Activated naive CD4-positive, alpha-beta T cell (primary cell): ENCODE results near the gene FAM186B.

ENCODE experiments used
- DNase-seq, 4 experiments: peaks; one replicate each; lab custom pipeline; 2025; lab: John Stamatoyannopoulos, UW

The FAM186B gene

GRCh38 chr12:49609059-49609874 is 3.8 kb upstream of the FAM186B start:
- no peak for DNase-seq

GRCh38 chr12:49604856-49605255 is 583 bp downstream of the FAM186B start:
- DNase-seq = no peak

- no peak for DNase-seq
Observed at GRCh38 chr12:49603721-49604120, 1.7 kb downstream of the FAM186B start.

- DNase-seq = no peak
Observed at GRCh38 chr12:49599961-49600360, 5.5 kb downstream of the FAM186B start.

GRCh38 chr12:49598527-49598926 is 6.9 kb downstream of the FAM186B start:
- DNase-seq = no peak

GRCh38 chr12:49588721-49589516 is 16.5 kb downstream of the FAM186B start:
- no peak for DNase-seq

GRCh38 chr12:49588281-49588680 is 17.2 kb downstream of the FAM186B start:
- DNase-seq = no peak

GRCh38 chr12:49587174-49587908 is 18.1 kb downstream of the FAM186B start:
- DNase-seq = no peak

GRCh38 chr12:49585477-49586459 is 19.7 kb downstream of the FAM186B start:
- no peak for DNase-seq

GRCh38 chr12:49584591-49584990 is 20.8 kb downstream of the FAM186B start:
- DNase-seq = no peak

- no peak for DNase-seq
Observed at GRCh38 chr12:49583366-49584094, 21.9 kb downstream of the FAM186B start.

- DNase-seq = no peak
Observed at GRCh38 chr12:49582850-49583249, 22.6 kb downstream of the FAM186B start.

- no peak for DNase-seq
Observed at GRCh38 chr12:49582201-49582600, 23.2 kb downstream of the FAM186B start.

- DNase-seq = peak in 2 of 4 experiments; percentile 13 to 47
Observed at GRCh38 chr12:49580572-49581535, 24.6 kb downstream of the FAM186B start.

GRCh38 chr12:49578471-49579112 is 26.8 kb downstream of the FAM186B start:
- no peak for DNase-seq

GRCh38 chr12:49577589-49578315 is 27.7 kb downstream of the FAM186B start:
- DNase-seq = no peak

- DNase-seq = no peak
Observed at GRCh38 chr12:49568442-49569162, 36.8 kb downstream of the FAM186B start.
